ENCODE measurements around the gene RABAC1. TPM values are rescaled to one million over a fixed set of nuclear protein-coding genes. Genes with fewer than 3 reads are reported as not detected.

The RABAC1 gene
- total RNA-seq, 1 experiment from 2014 or later, result 69.1 TPM

- no peak for DNase-seq (ENCODE audit: low read depth, low spot score)
- H3K36me3 ChIP-seq (ENCODE audit: control insufficient read depth, insufficient read depth, low read length), result no peaks in the 10 kb centered on the region
- TF ChIP-seq TCF7L2 (IDR thresholded peaks at IDR 0.05; ENCODE audit: low read depth, low read length), result no peak
- TF ChIP-seq POLR2AphosphoS5 (IDR thresholded peaks at IDR 0.05; ENCODE audit: low read depth, low read length), result no peak
- no peak for TF ChIP-seq REST (IDR thresholded peaks at IDR 0.05; ENCODE audit: insufficient read depth in 1 of 2, low read depth in 2 of 2, low read length in 1 of 2)
- TF ChIP-seq CTCF (IDR thresholded peaks at IDR 0.05), result no peak
- no peak for TF ChIP-seq SIN3A (IDR thresholded peaks at IDR 0.05; ENCODE audit: borderline replicate concordance, insufficient read depth, low read depth, low read length)
- H3K27ac ChIP-seq (ENCODE audit: low read length), result no peak overlapping the region
- no peak overlapping the region for H3K4me3 ChIP-seq (ENCODE audit: low read depth in 2 of 2, low read length in 2 of 2)
- ATAC-seq, result no peak
- BruUV-seq (replicated peaks), result no TSS peak
- intact Hi-C loops (cut with micrococcal nuclease; ENCODE audit: unreplicated experiment), result no loop called here
- H3K9me3 ChIP-seq (ENCODE audit: control insufficient read depth, insufficient read depth, low read depth, low read length), result no peaks in the 10 kb centered on the region
- ChIA-PET POLR2A (no interaction called here), CTCF (no interaction called here)
- no peaks in the 10 kb centered on the region for H3K4me1 ChIP-seq (ENCODE audit: control insufficient read depth, insufficient read depth, low read length)
- H3K27me3 ChIP-seq (ENCODE audit: control insufficient read depth, insufficient read depth, low read length), result no peaks in the 10 kb centered on the region
- in situ Hi-C loops (cut with HindIII; ENCODE audit: low pct_unique_long_range_greater_than_20kb, low sequenced_read_pairs), result no loop called here
Measured at GRCh38 chr19:41918653-41919244, 40.4 kb downstream of the RABAC1 start.

- intact Hi-C loops (cut with micrococcal nuclease; ENCODE audit: unreplicated experiment), result no loop called here
- ChIA-PET POLR2A (no interaction called here), CTCF (no interaction called here)
- no peak for TF ChIP-seq REST (IDR thresholded peaks at IDR 0.05; ENCODE audit: insufficient read depth in 1 of 2, low read depth in 2 of 2, low read length in 1 of 2)
- no peak for TF ChIP-seq CTCF (IDR thresholded peaks at IDR 0.05)
- TF ChIP-seq POLR2AphosphoS5 (IDR thresholded peaks at IDR 0.05; ENCODE audit: low read depth, low read length), result no peak
- no peak for TF ChIP-seq SIN3A (IDR thresholded peaks at IDR 0.05; ENCODE audit: borderline replicate concordance, insufficient read depth, low read depth, low read length)
- no peak for TF ChIP-seq TCF7L2 (IDR thresholded peaks at IDR 0.05; ENCODE audit: low read depth, low read length)
- DNase-seq (ENCODE audit: low read depth, low spot score) (no peak), ATAC-seq (no peak)
- Histone ChIP-seq H3K36me3 (ENCODE audit: control insufficient read depth, insufficient read depth, low read length) (no peaks in the 10 kb centered on the region), H3K27ac (ENCODE audit: low read length) (no peak overlapping the region), H3K4me1 (ENCODE audit: control insufficient read depth, insufficient read depth, low read length) (no peaks in the 10 kb centered on the region), H3K4me3 (ENCODE audit: low read depth in 2 of 2, low read length in 2 of 2) (no peak overlapping the region), H3K9me3 (ENCODE audit: control insufficient read depth, insufficient read depth, low read depth, low read length) (no peaks in the 10 kb centered on the region), H3K27me3 (ENCODE audit: control insufficient read depth, insufficient read depth, low read length) (no peaks in the 10 kb centered on the region)
- in situ Hi-C loops (cut with HindIII; ENCODE audit: low pct_unique_long_range_greater_than_20kb, low sequenced_read_pairs), result no loop called here
- no TSS peak for BruUV-seq (replicated peaks)
Measured at GRCh38 chr19:41918095-41918494, 41.0 kb downstream of the RABAC1 start.
